GM21576 (cell line): ENCODE measurements around the gene HTR1B.
A peak's percentile ranks its signal among the peaks of the same experiment; 100 is the strongest.

Source experiments
- ATAC-seq: cut with Tn5 transposase; IDR thresholded peaks from one replicate; pipeline ENCODE4 v1.9.1; 2021; ENCODE audit warnings: mild to moderate bottlenecking, moderate library complexity; ENCODE audit not compliant: unreplicated experiment

Gene HTR1B, protein sequence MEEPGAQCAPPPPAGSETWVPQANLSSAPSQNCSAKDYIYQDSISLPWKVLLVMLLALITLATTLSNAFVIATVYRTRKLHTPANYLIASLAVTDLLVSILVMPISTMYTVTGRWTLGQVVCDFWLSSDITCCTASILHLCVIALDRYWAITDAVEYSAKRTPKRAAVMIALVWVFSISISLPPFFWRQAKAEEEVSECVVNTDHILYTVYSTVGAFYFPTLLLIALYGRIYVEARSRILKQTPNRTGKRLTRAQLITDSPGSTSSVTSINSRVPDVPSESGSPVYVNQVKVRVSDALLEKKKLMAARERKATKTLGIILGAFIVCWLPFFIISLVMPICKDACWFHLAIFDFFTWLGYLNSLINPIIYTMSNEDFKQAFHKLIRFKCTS

DNA sequence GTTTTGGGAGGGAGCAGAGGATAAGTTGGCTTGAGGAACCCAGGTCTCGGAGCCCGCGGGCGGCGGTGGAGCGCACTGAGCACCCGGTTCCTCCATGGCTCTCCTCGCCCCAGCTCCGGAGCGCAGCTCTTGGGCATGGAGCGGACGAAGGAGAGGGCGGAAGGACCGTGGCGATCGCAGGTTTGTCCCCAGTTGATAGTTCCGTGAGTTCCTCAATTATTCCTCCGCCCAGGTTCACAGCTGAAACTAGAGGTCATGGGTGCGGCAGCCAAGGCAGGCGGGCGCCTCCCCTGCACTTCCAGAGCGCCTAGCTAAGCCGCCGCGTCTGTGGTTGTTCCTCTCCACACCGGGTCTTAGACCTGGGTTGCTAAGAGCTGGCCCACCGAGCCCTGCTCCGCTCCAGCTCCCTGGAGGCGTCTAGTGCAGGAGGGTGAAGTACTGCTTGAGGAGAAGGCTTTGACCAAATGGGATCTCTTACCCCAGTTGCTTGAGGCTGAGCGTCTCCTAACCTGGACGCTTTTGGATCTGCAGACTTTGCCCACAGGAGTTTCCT lies at the start of gene HTR1B:
TSS of gene HTR1B (minus strand) at position 184 of the 553 bp plus-strand sequence. CDS start at position 96, 88 bp downstream.
- no peak for ATAC-seq

DNA sequence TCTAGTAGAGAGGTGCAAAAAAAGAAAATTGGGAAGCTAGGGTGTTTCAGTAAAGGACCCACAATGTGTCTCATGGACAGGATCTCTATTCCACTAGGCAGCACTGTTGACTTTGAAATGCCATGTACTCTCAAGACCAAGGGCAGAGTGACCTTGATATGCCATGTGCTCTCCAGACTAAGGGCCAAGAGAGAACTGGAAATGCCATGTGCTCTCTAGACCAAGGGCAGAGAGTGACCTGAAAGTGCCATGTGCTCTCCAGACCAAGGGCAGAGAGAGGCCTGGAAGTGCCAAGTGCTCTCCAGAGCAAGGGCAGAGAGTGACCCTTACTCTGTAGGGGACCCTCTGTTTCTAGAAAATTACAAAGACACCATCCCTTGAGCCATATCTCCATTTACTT lies 49.3 kb upstream of the HTR1B start:
- no peak for ATAC-seq

DNA sequence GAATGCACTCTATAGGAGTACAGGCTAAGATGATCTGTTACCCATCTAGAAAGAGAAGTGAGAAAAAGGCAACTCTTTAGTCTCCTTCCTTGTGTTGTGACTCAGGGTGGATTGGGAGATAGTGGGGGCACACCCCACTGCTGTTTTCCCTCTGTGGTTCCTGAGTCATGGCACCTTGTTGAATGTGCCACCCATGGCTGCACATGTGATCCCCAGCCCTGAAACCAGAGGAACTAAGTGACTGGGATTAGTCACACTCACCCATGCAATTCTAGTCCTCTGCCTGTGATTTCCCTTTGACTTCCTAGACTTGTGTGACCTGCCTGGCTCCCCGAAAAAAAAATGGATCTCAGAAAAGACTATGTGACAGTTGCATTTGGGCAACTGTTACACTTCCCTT lies 48.6 kb upstream of the HTR1B start:
- ATAC-seq: no peak

DNA sequence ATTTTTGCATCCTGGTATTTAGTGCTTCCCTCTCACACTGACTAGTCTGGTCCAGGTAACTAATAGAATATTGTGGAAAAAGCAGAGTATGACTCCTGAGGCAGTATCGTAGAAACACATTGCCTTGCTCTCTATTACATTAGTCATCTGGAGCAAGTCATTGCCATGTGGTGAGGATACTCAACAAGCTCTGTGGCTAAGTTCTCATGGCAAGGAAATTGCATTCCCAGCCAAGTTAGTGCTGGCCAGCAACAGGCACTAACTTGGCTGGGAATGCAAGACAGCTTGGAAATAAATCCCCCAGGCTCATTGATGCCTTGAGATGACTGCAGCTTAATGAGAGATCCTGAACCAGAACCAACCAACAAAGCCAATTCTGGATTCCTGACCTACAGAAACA lies 39.7 kb upstream of the HTR1B start:
- ATAC-seq: no peak

DNA sequence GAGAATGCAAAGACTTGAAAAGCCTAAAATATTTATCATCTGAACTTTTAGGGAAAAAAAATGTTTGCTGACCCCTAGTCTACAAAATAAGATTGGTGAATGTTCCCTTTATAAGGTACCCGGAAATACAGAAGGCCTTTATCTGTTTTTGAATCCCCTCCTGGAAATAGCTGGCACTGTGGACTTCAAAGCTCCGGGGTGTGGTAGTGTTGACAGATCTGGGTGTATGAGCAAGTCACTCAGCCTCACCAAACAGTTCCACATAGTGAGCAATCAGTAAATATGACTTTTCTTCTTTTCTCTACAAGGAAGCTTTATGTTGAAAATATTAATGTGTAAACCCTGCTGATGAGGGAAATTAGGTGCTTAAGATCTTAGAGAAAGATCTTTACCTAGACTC lies 29.2 kb upstream of the HTR1B start:
- ATAC-seq: no peak

DNA sequence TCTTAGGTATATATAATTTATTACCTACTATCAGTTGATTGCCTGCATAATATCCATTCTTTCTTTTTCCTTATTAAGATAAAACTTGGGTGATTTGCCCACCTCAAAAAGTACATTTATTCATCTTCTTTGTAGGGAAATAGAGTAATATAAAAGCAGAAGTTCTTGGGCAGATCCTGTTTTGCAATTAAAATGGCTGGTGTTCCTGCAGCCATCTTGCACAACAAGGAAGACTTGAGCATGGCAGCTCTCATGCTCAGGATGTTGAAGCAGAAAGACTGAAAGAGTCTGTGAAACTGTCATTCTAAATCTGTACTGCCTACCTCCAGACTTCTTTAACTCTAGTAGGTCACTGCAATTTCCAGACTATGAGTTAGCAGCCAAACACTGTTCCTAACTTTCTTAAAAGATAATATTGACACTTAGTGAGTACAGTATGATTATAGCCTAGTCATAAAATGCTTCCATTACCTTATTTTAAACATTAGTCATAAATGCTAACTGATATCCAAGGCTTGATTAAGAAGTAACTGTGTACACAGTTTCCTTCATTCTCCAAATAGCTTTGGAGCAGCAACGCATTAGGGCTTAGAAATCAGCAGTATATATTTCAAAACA lies 24.6 kb upstream of the HTR1B start:
- ATAC-seq: no peak

DNA sequence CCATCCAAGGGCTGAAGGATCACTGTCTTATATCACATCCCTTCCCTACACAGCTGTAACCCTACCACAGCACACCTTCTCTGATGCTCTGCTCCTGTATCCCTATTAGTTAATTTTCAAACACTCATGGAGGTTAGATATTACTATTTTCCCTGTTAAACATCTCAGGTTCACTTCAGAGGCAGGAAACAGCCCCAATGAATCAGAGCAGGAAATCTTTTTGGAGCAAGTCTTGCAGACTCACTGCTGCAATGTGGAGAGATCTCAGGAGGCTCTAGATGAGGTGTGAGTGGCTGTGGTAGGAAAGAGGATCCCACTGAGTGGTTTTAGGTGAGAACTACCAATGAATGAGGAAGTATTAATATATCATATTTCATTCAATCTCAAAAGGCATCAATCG lies 19.7 kb upstream of the HTR1B start:
- ATAC-seq: no peak

DNA sequence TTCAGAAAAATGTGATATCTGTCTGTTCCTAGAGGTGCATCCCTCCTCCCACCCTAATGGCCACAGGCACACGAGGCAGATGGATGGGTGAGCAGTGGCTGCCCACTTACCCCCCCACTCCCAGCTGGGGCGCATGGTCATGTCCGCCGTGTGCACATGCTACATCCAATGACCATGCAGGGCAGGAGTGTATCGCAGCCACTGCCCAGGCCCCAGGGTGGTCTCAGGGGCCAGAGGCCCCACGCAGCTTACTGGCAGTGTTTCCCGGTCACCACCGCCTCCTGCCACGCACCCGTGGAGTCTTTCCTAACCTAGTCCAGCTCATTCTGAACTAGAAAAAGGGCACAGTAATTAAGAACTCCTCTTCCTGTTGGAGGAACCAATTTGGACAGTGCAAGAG lies 11.7 kb upstream of the HTR1B start:
- ATAC-seq: no peak

DNA sequence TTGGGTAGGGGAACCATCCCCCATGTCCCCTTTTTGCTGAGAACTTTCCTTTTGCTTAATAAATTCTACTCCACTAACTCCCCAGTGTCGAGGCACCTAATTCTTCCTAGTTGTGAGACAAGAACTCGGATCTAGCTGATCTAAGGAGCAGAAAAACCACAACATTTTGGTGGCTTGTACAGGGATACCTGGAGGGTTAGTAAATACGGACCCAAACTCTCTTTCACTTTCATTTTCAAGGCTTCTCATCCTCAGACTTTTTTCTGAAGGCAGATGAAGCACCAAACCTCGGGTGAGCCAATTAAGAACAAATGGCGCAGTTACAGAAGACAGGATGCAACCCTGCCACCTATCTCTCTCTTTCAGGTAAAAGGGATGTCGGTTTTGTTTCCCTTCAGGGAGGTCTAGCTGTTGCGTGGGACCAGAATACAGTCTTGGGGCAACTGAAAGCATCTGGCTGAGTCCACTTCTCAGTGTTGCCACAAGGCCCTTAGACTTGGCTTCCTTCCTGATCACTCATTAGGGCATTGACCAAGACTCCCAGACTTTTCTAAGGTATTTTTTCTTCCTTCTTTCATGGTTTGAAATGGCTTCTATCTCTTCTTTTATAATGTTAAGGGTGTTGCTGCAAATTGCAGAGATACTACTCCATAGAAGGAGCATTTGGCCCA lies 11.1 kb upstream of the HTR1B start:
- no peak for ATAC-seq

DNA sequence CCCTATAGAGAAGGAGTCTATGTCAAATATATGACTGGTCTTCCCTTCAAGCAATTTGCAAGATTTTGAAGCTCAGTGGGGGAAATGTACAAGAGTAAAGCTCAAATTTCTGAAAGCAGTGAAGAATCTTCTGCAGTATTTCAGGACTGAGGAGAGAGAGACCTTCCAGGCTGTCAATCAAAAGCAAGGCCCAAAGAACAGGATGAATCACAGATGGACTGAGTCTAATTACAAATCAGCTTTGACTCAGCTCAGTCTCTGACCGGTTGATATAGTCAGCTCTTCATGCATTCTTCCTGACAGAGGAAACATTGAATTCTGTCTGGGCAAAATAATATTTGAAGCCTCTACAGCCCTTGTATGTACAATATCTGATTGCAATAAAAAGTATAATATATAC lies 7.7 kb upstream of the HTR1B start:
- ATAC-seq: no peak

DNA sequence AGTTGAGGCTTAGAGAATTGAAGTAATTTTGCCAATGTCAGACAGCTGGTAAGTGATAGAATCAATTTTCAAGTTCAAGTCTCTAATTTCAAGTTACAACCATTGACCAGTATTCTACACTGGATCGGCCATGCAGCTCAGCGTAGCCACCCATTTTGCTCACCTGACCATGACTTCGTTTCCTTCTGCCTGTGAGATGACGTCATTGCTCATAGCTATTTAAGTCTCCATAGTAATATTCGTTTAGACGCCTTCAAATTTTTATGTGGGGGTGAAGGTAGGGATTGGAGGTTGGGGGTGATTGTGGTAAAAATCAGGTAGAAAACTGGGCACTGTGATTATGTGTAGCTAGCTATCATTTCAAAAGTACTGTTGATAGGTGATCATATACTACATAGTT lies 5.6 kb upstream of the HTR1B start:
- ATAC-seq: no peak

DNA sequence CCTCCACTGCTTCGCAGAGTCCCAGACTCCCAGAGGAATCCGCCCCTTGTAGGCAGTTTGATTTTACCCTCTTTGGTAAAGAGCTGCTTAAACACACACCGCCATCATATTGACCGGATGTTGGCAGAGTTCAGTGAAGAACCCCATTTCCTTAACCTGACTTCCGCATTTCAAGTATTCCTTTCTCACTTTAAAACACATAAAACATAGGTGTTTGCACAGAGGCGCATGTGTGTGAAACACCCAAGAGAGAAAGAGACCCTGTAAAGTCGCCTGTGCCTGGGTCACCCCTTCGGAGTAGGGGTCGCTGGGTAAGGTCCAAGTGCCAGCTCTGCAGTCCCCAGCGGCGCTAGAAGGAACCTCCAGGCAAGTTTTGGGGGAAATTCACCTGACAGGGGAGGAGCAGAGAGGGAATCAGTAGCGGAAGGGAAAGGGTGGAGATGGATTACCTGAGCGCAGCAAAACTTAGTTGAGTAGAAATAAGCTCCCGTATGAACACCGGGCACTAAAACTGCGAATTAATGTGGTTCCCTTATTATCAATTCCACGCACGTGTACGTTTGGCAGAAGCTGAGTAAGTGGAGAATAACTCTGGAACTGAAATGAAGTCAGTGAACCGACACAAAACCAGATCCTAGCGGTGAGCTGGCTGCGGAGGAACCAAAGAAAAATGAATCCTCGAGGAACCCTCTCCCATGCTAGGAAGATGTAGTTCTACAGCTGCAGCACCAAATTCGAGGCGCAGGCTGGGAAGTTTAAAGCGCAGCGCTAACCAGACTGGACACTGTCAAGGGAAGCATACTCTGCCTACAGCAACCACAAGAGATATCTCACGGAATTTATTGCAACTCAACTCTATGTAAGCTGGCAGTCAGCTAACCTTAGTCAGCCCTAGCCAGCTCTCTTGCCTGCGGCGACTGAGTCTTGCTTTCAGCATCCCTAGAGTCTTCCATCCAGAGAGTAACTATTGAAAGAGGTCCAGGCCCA lies 3.5 kb upstream of the HTR1B start:
- peak; percentile 77 for ATAC-seq

DNA sequence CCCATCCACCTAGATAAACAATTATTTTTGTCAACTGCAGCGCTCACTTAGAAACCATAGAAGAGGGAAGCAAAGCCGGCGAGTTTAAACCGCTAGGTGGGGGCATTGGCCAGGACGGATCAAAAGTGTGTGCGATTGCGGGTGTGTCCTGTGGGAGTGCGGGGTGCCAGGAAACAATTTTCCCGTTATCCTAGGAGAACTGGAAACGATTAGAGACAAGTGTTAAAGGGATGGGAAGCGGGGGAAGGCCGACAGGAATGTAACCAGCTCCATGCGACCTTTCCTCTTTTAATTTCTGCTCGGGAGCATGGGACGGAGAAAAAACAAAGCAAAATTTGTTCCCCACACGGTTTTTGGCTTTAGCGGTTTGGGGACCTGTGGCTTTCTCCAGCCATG lies 2.8 kb upstream of the HTR1B start:
- peak; percentile 89 for ATAC-seq

DNA sequence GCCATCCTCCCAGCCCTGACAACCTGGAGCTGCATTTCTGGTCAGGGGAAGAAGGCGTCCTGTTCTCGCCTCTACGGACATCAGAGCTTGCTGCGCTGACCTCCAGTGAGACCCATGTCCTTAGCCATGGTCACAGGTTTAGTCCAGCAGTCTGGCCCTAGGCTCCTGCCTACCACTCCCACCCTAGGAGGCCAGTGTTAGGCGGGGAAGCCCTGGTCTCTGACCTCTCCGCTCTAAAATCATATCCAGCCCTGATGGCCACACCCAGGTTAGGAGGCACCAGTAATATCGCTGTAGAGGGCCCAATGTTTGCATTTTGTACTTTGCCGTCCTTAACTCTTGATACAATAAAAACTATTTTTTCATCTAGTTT lies 1.2 kb upstream of the HTR1B start:
- no peak for ATAC-seq

DNA sequence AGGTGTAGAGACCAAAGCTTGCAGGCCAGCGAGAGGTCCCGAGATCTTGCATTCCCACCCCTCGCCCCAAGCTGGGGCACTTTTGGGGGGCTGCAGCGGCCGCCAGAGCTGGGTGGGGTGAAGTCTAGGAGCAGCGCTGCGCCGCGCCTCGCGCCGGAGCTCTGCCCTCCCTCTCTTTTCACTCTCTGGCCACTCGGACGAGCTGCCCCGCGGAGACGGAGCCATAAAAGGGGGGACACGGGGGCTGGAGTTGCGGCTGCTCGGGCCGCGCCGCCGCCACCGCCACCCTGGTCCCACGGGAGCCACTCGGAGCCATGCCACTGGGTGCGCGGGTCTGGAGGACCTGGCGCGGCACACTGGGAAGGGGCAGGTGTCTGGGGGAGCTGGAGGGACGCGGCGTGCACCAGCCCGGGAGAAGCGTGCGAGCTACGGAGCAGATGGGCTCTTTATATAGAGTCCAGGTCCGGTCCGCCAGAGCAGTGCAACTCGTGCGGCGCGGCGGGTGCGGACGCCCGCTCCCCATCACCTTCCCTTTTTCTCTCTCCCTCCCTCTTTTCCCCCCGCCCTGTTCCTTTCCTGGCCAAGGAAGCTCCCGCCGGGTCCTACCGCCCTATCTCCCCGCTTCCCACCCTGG lies 687 bp upstream of the HTR1B start:
- no peak for ATAC-seq

DNA sequence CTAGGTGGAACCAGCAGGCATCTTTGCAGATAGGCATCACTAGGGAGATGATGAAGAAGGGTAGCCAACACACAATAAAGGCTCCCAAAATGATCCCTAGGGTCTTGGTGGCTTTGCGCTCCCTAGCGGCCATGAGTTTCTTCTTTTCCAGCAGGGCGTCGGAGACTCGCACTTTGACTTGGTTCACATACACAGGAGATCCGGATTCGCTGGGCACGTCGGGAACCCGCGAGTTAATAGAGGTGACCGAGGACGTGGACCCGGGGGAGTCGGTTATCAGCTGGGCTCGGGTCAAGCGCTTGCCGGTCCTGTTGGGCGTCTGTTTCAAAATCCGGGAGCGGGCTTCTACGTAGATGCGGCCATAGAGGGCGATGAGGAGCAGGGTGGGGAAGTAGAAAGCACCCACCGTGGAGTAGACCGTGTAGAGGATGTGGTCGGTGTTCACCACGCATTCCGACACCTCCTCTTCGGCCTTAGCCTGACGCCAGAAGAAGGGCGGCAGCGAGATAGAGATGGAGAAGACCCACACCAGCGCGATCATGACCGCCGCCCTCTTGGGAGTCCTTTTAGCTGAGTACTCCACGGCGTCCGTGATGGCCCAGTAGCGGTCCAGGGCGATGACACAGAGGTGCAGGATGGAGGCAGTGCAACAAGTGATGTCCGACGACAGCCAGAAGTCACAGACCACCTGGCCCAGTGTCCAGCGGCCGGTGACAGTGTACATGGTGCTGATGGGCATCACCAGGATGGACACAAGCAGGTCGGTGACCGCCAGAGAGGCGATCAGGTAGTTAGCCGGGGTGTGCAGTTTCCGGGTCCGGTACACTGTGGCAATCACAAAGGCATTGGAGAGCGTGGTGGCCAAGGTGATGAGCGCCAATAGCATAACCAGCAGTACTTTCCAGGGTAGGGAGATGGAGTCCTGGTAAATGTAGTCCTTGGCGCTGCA lies 658 bp downstream of the HTR1B start:
- no peak for ATAC-seq

DNA sequence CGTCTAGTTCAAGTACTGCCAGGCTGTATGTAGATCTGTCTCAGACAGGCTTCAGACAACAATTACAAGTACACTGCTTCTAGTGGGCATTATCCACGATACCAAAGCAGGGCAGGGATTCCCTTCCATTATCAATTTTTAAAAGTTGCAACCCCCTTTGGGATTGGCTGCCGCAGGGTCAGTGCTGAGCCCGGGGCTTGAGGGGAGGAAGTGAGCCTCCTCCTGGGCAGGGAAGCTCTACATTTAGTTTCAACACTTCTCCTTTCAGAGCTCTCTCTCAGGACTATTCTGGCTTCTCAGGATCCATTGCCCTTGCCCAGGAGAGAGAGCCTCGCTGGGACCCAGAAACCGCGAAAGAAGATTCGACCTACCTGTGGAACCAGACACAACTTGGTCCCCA lies 1.5 kb downstream of the HTR1B start:
- no peak for ATAC-seq

DNA sequence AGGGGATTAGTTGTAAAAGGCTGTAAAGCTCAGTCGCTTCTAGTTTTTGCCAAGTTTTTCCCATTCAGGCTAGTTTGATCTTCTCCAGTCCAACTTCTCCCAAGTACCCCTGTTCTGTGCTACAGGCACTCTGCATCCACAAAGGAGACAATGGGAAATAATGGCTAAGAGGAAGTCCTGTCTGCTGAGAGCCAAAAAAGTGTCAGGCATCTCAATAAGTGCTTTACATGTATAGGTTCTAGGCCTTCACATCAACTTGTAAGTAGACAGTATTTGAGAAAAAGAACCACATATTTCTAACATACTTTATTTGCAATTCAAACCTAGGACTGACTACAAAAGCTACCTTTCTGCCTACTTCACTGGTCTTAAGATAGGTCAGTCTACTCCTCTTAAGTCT lies 4.9 kb downstream of the HTR1B start:
- ATAC-seq: no peak

DNA sequence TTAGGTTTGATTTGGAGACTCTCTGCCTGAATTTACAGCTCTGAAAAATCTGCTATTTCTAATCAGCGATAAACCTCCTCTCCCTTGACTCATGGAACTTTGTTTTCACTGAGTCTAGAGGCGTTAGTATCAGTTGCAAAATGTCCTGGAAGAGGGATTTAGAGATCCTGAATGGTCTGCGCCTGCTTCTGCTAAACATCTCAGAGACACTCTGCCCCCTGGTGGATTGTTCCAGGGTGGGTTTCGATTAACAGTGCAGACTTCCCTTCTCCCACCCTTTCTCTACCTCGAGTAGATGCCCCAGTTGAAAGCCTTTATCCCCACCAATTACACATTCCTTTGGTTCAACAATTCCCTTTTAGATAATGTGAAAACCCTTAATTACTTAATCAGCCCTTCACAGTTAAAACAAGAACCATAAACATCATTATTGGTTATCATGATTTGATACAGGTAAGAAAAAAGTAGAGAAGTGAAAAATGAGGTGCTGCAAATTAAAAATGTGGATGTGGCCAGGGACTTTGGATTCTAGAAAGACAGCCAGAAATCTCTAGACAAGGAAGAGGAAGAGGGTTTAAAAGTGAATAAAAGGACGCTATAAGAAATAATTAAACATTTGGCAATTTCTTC lies 5.5 kb downstream of the HTR1B start:
- peak; percentile 85 for ATAC-seq
